Natural killer cell (primary cell): Measurements from ENCODE around the gene PIGV. TPM values are rescaled to one million over a fixed set of nuclear protein-coding genes. Genes with fewer than 3 reads are reported as not detected.
A peak's percentile ranks its signal among the peaks of the same experiment; 100 is the strongest.

Experiments used
- ATAC-seq, 3 donors: fragments of 150-1000 bp in 2 of 3; fragments of 200-7000 bp in 1 of 3; cut with Tn5 transposase; 1 replicate in 1 of 3; 2 replicates in 2 of 3; pipeline ENCODE4 v1.10.0; 2021; ENCODE audit warnings: mild to moderate bottlenecking in 2 of 3, moderate library complexity in 2 of 3
- DNase-seq, 2 donors: peaks; one replicate each; pipeline versions ENCODE4 v3.0.0 to v3.0.0-alpha.2; 2013 to 2021; ENCODE audit warnings: mixed read lengths in 1 of 2
- H3K27ac ChIP-seq: one replicate; pipeline ENCODE4 v1.5.1; 2013; ENCODE audit warnings: mild to moderate bottlenecking, low read length
- H3K27me3 ChIP-seq: one replicate; pipeline ENCODE4 v1.6.1; 2013; ENCODE audit warnings: low read length; ENCODE audit not compliant: control insufficient read depth, insufficient read depth
- H3K36me3 ChIP-seq: one replicate; pipeline ENCODE4 v1.6.1; 2013; ENCODE audit warnings: low read length; ENCODE audit not compliant: control insufficient read depth, insufficient read depth
- H3K4me1 ChIP-seq: one replicate; pipeline ENCODE4 v1.6.1; 2013; ENCODE audit warnings: low read length; ENCODE audit not compliant: control insufficient read depth, insufficient read depth
- H3K4me3 ChIP-seq: one replicate; pipeline ENCODE4 v1.5.1; 2013; ENCODE audit warnings: low read length
- H3K9me3 ChIP-seq: one replicate; pipeline ENCODE4 v1.6.1; 2013; ENCODE audit warnings: low read length; ENCODE audit not compliant: control insufficient read depth, insufficient read depth
- H3K27ac Mint-ChIP-seq, 2 donors: one replicate each; pipeline ENCODE4 v1.8.0; 2022; ENCODE audit warnings: mild to moderate bottlenecking in 2 of 2, mixed read lengths in 2 of 2, moderate library complexity in 1 of 2
- H3K27me3 Mint-ChIP-seq, 2 donors: one replicate each; pipeline ENCODE4 v1.8.0; 2022; ENCODE audit warnings: low read depth in 2 of 2, mixed read lengths in 2 of 2
- H3K36me3 Mint-ChIP-seq: one replicate; pipeline ENCODE4 v1.8.0; 2022; ENCODE audit warnings: mixed read lengths
- H3K4me1 Mint-ChIP-seq, 2 donors: one replicate each; pipeline ENCODE4 v1.8.0; 2022; ENCODE audit warnings: mixed read lengths in 2 of 2
- H3K4me3 Mint-ChIP-seq: one replicate; pipeline ENCODE4 v1.8.0; 2022; ENCODE audit warnings: mild to moderate bottlenecking, moderate library complexity, mixed read lengths
- H3K9me3 Mint-ChIP-seq, 2 donors: one replicate each; pipeline ENCODE4 v1.8.0; 2022; ENCODE audit warnings: mixed read lengths in 2 of 2
- CTCF ChIP-seq: fragments of 200-600 bp; IDR thresholded peaks from one replicate; pipeline ENCODE4 v1.8.0; 2022; ENCODE audit warnings: antibody characterized with exemption
- WGBS: methylation state at CpG from one replicate; pipeline ENCODE4 v1.1.7; 2013; ENCODE audit warnings: missing lambda C conversion rate; ENCODE audit not compliant: insufficient coverage; 5-methylcytosine and 5-hydroxymethylcytosine counted together
- intact Hi-C: fragments of 100-400 bp; cut with micrococcal nuclease; formaldehyde crosslinking; loops from one replicate; pipeline ENCODE4 v1.14.2; 2022
- total RNA-seq, 4 donors: library from RNA; stranded (reverse); fragments of 120-200 nt in 1 of 4; gene quantifications; one replicate each; pipeline versions ENCODE4 v1.2.3 to v1.2.4, GENCODE V29; 2013 to 2022

The PIGV gene
- total RNA-seq, 3 donors from 2014 or later (not counting 1 experiment from before 2014, with no cell fraction given), result 23.1 to 35.2 (median 30.3) TPM

- Histone ChIP-seq H3K4me3 (peak overlapping the region; percentile 63), H3K27me3 (no peaks in the 10 kb centered on the region), H3K9me3 (no peaks in the 10 kb centered on the region), H3K27ac (peak overlapping the region; percentile 36), H3K36me3 (peaks cover 3% of the 10 kb centered on the region), H3K4me1 (peaks cover 59% of the 10 kb centered on the region)
- no peaks in the 10 kb centered on the region for H3K9me3 Mint-ChIP-seq
- ATAC-seq, result no peak
- H3K4me3 Mint-ChIP-seq, result peak overlapping the region; percentile 93
- no peak for DNase-seq
- H3K27ac Mint-ChIP-seq, result peak overlapping the region; percentile 99 to 100
- no peak for TF ChIP-seq CTCF
- intact Hi-C loops, result no loop called here
- H3K4me1 Mint-ChIP-seq, result peaks cover 49 to 57% of the 10 kb centered on the region in 2 donors
- H3K27me3 Mint-ChIP-seq, result no peaks in the 10 kb centered on the region
- no peaks in the 10 kb centered on the region for H3K36me3 Mint-ChIP-seq
- WGBS, result 4% methylated on average over 17 of the region's 17 CpGs
Measured at GRCh38 chr1:26827106-26827604, 39.4 kb downstream of the PIGV start.

- Histone ChIP-seq H3K4me1 (peaks cover 65% of the 10 kb centered on the region), H3K4me3 (peak overlapping the region; percentile 63), H3K27me3 (no peaks in the 10 kb centered on the region), H3K9me3 (no peaks in the 10 kb centered on the region), H3K36me3 (peaks cover 7% of the 10 kb centered on the region), H3K27ac (peak overlapping the region; percentile 36)
- 75% methylated on average over 11 of the region's 11 CpGs for WGBS
- Mint-ChIP-seq H3K27ac (peak overlapping the region; percentile 99 to 100), H3K27me3 (no peaks in the 10 kb centered on the region), H3K36me3 (no peaks in the 10 kb centered on the region), H3K9me3 (no peaks in the 10 kb centered on the region), H3K4me3 (peak overlapping the region; percentile 93), H3K4me1 (peaks cover 54 to 62% of the 10 kb centered on the region in 2 donors)
- intact Hi-C loops, result no loop called here
- DNase-seq (no peak), ATAC-seq (no peak)
- TF ChIP-seq CTCF, result no peak
Measured at GRCh38 chr1:26827663-26828062, 39.9 kb downstream of the PIGV start.

- peak overlapping the region; percentile 99 to 100 for H3K27ac Mint-ChIP-seq
- peaks cover 13% of the 10 kb centered on the region for H3K36me3 ChIP-seq
- WGBS, result 10% methylated on average over 3 of the region's 4 CpGs
- H3K9me3 Mint-ChIP-seq, result no peaks in the 10 kb centered on the region
- DNase-seq (peak in 1 of 2 donors; percentile 66), ATAC-seq (peak in 2 of 3 donors; percentile 22 to 23)
- no peak for TF ChIP-seq CTCF
- no peaks in the 10 kb centered on the region for H3K9me3 ChIP-seq
- H3K4me1 ChIP-seq, result peaks cover 73% of the 10 kb centered on the region
- no peaks in the 10 kb centered on the region for H3K27me3 Mint-ChIP-seq
- H3K4me3 Mint-ChIP-seq, result peak overlapping the region; percentile 93
- H3K36me3 Mint-ChIP-seq, result no peaks in the 10 kb centered on the region
- no peak overlapping the region for H3K4me3 ChIP-seq
- intact Hi-C loops, result no loop called here
- peaks cover 62 to 70% of the 10 kb centered on the region in 2 donors for H3K4me1 Mint-ChIP-seq
- peak overlapping the region; percentile 61 for H3K27ac ChIP-seq
- no peaks in the 10 kb centered on the region for H3K27me3 ChIP-seq
Measured at GRCh38 chr1:26828411-26828991, 40.8 kb downstream of the PIGV start.
